ENCODE data around the gene TCHHL1. TPM values are rescaled to one million over a fixed set of nuclear protein-coding genes. Genes with fewer than 3 reads are reported as not detected.

The TCHHL1 gene
- total RNA-seq, 1 experiment from 2014 or later, result not detected

DNA sequence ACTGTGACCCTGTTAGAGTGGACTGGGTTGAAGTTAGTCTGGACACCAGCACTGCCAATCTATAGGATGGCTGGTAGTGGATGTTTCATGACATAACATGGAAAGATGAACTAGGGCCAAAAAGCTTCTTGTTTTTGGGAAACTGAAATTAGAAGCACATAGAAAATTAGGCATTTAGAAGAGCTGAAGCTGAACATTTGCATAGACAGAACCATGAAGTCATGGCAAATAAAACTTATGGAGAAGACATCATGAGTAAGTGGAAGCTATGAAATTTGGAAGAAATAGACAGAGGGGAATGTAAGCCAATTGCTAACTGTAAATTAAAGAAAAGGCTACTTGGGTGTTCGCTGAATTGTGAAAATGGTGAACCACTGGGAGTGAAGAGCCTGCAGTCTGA is 49.4 kb downstream of the TCHHL1 start:
- ATAC-seq, result no peak
- Mint-ChIP-seq H3K27ac (no peak overlapping the region), H3K27me3 (ENCODE audit: low read depth) (peaks cover 9% of the 10 kb centered on the region), H3K36me3 (no peaks in the 10 kb centered on the region), H3K4me1 (peaks cover 43% of the 10 kb centered on the region), H3K9me3 (no peaks in the 10 kb centered on the region), H3K4me3 (no peak overlapping the region)
- ChIA-PET CTCF (interaction anchor here (1.2 to 1.4 kb wide), 3 partner anchors 14 to 419 kb away, joined by 4 to 5 read pairs (median 4); no protein-coding TSS in a partner anchor), POLR2A (interaction anchor here (1.1 kb wide), 1 partner anchor 9 kb away, joined by 4 read pairs; no protein-coding TSS in a partner anchor)
- no peak for DNase-seq (ENCODE audit: low spot score)
- TF ChIP-seq SMAD4 (CRISPR knock-in tag; IDR thresholded peaks at IDR 0.05) (no peak), GABPB1 (CRISPR knock-in tag; IDR thresholded peaks at IDR 0.05) (no peak), RELA (CRISPR knock-in tag; IDR thresholded peaks at IDR 0.05; ENCODE audit: borderline replicate concordance) (no peak), RORB (CRISPR knock-in tag; IDR thresholded peaks at IDR 0.05) (no peak), TEAD4 (CRISPR knock-in tag; IDR thresholded peaks at IDR 0.05) (no peak), TEAD1 (CRISPR knock-in tag; IDR thresholded peaks at IDR 0.05) (no peak), FOXJ3 (CRISPR knock-in tag; IDR thresholded peaks at IDR 0.05; ENCODE audit: borderline replicate concordance) (no peak), ATF1 (CRISPR knock-in tag; IDR thresholded peaks at IDR 0.05) (no peak), EMX1 (CRISPR knock-in tag; IDR thresholded peaks at IDR 0.05) (no peak), NFATC4 (CRISPR knock-in tag; IDR thresholded peaks at IDR 0.05) (no peak), ZNF138 (CRISPR knock-in tag; conservative IDR thresholded peaks at IDR 0.05) (no peak), NFYB (CRISPR knock-in tag; conservative IDR thresholded peaks at IDR 0.05; ENCODE audit: low read depth) (no peak)
- TF ChIP-seq, protein P1, sequence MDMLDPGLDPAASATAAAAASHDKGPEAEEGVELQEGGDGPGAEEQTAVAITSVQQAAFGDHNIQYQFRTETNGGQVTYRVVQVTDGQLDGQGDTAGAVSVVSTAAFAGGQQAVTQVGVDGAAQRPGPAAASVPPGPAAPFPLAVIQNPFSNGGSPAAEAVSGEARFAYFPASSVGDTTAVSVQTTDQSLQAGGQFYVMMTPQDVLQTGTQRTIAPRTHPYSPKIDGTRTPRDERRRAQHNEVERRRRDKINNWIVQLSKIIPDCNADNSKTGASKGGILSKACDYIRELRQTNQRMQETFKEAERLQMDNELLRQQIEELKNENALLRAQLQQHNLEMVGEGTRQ (CRISPR knock-in tag; IDR thresholded peaks at IDR 0.05), result no peak
- TF ChIP-seq, protein P2, sequence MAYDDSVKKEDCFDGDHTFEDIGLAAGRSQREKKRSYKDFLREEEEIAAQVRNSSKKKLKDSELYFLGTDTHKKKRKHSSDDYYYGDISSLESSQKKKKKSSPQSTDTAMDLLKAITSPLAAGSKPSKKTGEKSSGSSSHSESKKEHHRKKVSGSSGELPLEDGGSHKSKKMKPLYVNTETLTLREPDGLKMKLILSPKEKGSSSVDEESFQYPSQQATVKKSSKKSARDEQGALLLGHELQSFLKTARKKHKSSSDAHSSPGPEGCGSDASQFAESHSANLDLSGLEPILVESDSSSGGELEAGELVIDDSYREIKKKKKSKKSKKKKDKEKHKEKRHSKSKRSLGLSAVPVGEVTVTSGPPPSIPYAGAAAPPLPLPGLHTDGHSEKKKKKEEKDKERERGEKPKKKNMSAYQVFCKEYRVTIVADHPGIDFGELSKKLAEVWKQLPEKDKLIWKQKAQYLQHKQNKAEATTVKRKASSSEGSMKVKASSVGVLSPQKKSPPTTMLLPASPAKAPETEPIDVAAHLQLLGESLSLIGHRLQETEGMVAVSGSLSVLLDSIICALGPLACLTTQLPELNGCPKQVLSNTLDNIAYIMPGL (CRISPR knock-in tag; IDR thresholded peaks at IDR 0.05), result no peak
- TF ChIP-seq, protein P3, sequence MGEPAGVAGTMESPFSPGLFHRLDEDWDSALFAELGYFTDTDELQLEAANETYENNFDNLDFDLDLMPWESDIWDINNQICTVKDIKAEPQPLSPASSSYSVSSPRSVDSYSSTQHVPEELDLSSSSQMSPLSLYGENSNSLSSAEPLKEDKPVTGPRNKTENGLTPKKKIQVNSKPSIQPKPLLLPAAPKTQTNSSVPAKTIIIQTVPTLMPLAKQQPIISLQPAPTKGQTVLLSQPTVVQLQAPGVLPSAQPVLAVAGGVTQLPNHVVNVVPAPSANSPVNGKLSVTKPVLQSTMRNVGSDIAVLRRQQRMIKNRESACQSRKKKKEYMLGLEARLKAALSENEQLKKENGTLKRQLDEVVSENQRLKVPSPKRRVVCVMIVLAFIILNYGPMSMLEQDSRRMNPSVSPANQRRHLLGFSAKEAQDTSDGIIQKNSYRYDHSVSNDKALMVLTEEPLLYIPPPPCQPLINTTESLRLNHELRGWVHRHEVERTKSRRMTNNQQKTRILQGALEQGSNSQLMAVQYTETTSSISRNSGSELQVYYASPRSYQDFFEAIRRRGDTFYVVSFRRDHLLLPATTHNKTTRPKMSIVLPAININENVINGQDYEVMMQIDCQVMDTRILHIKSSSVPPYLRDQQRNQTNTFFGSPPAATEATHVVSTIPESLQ (CRISPR knock-in tag; IDR thresholded peaks at IDR 0.05), result no peak
- TF ChIP-seq, protein P4, sequence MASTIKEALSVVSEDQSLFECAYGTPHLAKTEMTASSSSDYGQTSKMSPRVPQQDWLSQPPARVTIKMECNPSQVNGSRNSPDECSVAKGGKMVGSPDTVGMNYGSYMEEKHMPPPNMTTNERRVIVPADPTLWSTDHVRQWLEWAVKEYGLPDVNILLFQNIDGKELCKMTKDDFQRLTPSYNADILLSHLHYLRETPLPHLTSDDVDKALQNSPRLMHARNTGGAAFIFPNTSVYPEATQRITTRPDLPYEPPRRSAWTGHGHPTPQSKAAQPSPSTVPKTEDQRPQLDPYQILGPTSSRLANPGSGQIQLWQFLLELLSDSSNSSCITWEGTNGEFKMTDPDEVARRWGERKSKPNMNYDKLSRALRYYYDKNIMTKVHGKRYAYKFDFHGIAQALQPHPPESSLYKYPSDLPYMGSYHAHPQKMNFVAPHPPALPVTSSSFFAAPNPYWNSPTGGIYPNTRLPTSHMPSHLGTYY (CRISPR knock-in tag; IDR thresholded peaks at IDR 0.05), result no peak
- TF ChIP-seq, protein P5, sequence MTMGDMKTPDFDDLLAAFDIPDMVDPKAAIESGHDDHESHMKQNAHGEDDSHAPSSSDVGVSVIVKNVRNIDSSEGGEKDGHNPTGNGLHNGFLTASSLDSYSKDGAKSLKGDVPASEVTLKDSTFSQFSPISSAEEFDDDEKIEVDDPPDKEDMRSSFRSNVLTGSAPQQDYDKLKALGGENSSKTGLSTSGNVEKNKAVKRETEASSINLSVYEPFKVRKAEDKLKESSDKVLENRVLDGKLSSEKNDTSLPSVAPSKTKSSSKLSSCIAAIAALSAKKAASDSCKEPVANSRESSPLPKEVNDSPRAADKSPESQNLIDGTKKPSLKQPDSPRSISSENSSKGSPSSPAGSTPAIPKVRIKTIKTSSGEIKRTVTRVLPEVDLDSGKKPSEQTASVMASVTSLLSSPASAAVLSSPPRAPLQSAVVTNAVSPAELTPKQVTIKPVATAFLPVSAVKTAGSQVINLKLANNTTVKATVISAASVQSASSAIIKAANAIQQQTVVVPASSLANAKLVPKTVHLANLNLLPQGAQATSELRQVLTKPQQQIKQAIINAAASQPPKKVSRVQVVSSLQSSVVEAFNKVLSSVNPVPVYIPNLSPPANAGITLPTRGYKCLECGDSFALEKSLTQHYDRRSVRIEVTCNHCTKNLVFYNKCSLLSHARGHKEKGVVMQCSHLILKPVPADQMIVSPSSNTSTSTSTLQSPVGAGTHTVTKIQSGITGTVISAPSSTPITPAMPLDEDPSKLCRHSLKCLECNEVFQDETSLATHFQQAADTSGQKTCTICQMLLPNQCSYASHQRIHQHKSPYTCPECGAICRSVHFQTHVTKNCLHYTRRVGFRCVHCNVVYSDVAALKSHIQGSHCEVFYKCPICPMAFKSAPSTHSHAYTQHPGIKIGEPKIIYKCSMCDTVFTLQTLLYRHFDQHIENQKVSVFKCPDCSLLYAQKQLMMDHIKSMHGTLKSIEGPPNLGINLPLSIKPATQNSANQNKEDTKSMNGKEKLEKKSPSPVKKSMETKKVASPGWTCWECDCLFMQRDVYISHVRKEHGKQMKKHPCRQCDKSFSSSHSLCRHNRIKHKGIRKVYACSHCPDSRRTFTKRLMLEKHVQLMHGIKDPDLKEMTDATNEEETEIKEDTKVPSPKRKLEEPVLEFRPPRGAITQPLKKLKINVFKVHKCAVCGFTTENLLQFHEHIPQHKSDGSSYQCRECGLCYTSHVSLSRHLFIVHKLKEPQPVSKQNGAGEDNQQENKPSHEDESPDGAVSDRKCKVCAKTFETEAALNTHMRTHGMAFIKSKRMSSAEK (CRISPR knock-in tag; IDR thresholded peaks at IDR 0.05; ENCODE audit: borderline replicate concordance), result no peak
- TF ChIP-seq, protein P6, sequence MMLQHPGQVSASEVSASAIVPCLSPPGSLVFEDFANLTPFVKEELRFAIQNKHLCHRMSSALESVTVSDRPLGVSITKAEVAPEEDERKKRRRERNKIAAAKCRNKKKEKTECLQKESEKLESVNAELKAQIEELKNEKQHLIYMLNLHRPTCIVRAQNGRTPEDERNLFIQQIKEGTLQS (CRISPR knock-in tag; conservative IDR thresholded peaks at IDR 0.05), result no peak

Data from WTC11 (cell line).